Aorta (tissue), 5 donors: Measurements from ENCODE around the gene CYP46A1. TPM values are rescaled to one million over a fixed set of nuclear protein-coding genes. Genes with fewer than 3 reads are reported as not detected.
A peak's percentile ranks its signal among the peaks of the same experiment; 100 is the strongest.

Experiments used
- ATAC-seq: fragments of 200-7000 bp; cut with Tn5 transposase; one replicate; pipeline ENCODE4 v1.9.1; 2022; ENCODE audit warnings: moderate library complexity; ENCODE audit not compliant: low FRiP score
- DNase-seq, 2 donors: peaks; one replicate each; pipeline ENCODE4 v3.0.0-alpha.2; 2020
- H3K27ac ChIP-seq, 2 donors: one replicate each; pipeline ENCODE4 v1.5.1; 2013; ENCODE audit warnings: low read length in 2 of 2, mild to moderate bottlenecking in 2 of 2, moderate library complexity in 2 of 2, control low read depth in 1 of 2, inconsistent platforms in 1 of 2, low read depth in 1 of 2
- H3K27me3 ChIP-seq, 2 donors: one replicate each; pipeline ENCODE4 v1.6.1; 2013; ENCODE audit warnings: control low read depth in 1 of 2, low read length in 1 of 2, mild to moderate bottlenecking in 1 of 2, moderate library complexity in 1 of 2; ENCODE audit not compliant: insufficient read depth in 2 of 2, control insufficient read depth in 1 of 2
- H3K36me3 ChIP-seq, 2 donors: one replicate each; pipeline ENCODE4 v1.6.1; 2013; ENCODE audit warnings: control low read depth in 1 of 2, low read length in 1 of 2, mild to moderate bottlenecking in 1 of 2; ENCODE audit not compliant: insufficient read depth in 2 of 2, control insufficient read depth in 1 of 2
- H3K4me1 ChIP-seq, 2 donors: one replicate each; pipeline ENCODE4 v1.6.1; 2013; ENCODE audit warnings: low read length in 2 of 2, control low read depth in 1 of 2, mild to moderate bottlenecking in 1 of 2, moderate library complexity in 1 of 2; ENCODE audit not compliant: insufficient read depth in 2 of 2, control insufficient read depth in 1 of 2
- H3K4me3 ChIP-seq, 2 donors: one replicate each; pipeline ENCODE4 v1.5.1; 2013; ENCODE audit warnings: low read length in 2 of 2, control low read depth in 1 of 2, mild to moderate bottlenecking in 1 of 2
- H3K9me3 ChIP-seq: one replicate; pipeline ENCODE4 v1.6.1; 2013; ENCODE audit warnings: mild to moderate bottlenecking, low read length; ENCODE audit not compliant: control insufficient read depth
- WGBS, 2 donors: extraction: QIAGEN DNeasy Blood & Tissue Kit; methylation state at CpG; one replicate each; pipeline ENCODE4 v1.1.7; 2013; 5-methylcytosine and 5-hydroxymethylcytosine counted together
- intact Hi-C, 2 donors: fragments of 100-400 bp; cut with DNase I; formaldehyde crosslinking; loops; one replicate each; pipeline versions ENCODE4 v1.14.2 to v1.15.0; 2022
- polyA plus RNA-seq, 2 donors: library from polyadenylated mRNA; stranded (reverse); fragments of 200-250 nt; gene quantifications; one replicate each; pipeline ENCODE4 v1.2.3, GENCODE V29; 2013
- total RNA-seq, 2 donors: library from RNA; stranded (reverse); fragmentation: NEBNext Ultra II Directional; extraction: Animal tissue kit (Norgen Biotek cat#: 25700); gene quantifications; one replicate each; pipeline ENCODE4 v1.2.1, GENCODE V29; 2021
- donor health status: healthy with polysubstance abuse.
- donor health status: Bipolar disorder and iron deficiency.
- donor health status: DM: no; HTN: no; CAD: no.
- donor health status: DM: no; HTN: no; CAD: no.
- donor health status: DM: yes; HTN: yes; CAD: no.

CYP46A1 gene
- total and polyA plus RNA-seq, 4 donors, result 0.68 to 3.7 (median 0.97) TPM; not detected in 1

DNA sequence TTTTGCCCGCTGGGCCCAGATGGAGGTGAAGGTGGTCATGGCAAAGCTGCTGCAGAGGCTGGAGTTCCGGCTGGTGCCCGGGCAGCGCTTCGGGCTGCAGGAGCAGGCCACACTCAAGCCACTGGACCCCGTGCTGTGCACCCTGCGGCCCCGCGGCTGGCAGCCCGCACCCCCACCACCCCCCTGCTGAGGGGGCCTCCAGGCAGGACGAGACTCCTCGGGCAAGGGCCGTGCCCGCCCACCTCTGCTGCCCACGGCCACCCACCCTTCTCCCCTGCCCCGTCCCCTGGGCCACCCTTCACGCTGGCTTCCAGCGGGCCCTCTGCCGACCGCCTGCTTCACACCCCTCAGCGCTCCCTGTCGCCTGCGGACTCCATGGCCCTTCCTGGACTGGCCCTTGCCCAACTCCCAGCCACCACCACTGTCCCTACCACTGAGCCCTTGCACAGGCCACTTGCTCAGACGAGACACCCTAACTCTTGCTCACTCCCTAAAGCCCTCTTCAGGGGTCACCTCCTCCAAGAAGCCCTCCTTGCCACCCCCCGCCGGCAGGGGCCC, 42.5 kb downstream of the CYP46A1 start:
- Histone ChIP-seq H3K27ac (no peak overlapping the region), H3K4me1 (no peaks in the 10 kb centered on the region), H3K36me3 (no peaks in the 10 kb centered on the region), H3K9me3 (no peaks in the 10 kb centered on the region), H3K4me3 (no peak overlapping the region), H3K27me3 (no peaks in the 10 kb centered on the region)
- peak; percentile 46 to 63 for DNase-seq
- no peak for ATAC-seq
- WGBS, 2 donors, result 75% methylated on average over 26 of the region's 26 CpGs
- intact Hi-C loops, result no loop called here

DNA sequence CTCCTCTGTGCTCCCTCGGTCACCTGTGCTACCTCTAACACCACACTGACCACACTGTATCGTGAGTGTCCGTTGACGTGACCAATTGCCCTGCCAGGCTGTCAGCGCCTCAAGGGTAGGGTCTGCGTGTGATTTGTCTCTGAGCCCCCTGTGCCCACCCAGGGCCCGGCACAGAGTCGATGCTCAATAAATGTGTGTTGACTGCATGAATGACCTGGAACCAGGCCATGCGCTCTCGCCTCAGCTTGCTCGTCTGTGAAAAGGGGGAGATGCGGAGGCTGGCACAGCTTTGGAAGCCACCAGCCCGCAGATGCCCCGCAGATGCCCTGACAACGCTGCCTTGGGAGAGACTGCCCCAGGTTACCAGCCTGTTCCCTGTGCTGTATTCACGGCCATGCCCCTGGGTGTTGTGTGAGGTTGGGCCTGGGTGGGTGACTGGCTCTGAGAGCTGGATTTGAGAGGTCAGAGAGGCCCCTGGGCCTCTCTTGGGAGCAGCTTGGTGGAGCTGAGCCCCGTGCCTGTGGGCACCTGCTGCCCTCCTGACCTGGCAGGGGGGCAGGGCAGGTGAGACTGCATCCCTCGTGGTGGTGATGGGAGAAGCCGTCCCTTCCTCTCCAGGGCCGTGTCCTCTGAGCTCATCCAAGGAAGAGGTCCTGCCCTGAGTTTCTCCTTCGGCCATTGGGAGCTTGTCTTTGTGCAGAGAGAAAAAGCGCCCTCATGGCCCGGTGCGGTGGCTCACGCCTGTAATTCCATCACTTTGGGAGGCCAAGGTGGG, 43.2 kb downstream of the CYP46A1 start:
- Histone ChIP-seq H3K27ac (no peak overlapping the region), H3K27me3 (no peaks in the 10 kb centered on the region), H3K9me3 (no peaks in the 10 kb centered on the region), H3K4me1 (no peaks in the 10 kb centered on the region), H3K36me3 (no peaks in the 10 kb centered on the region), H3K4me3 (no peak overlapping the region)
- ATAC-seq, result no peak
- DNase-seq, result peak; percentile 25 to 67
- intact Hi-C loops, result no loop called here
- 88 to 90% methylated on average over 25 of the region's 25 CpGs for WGBS, 2 donors

DNA sequence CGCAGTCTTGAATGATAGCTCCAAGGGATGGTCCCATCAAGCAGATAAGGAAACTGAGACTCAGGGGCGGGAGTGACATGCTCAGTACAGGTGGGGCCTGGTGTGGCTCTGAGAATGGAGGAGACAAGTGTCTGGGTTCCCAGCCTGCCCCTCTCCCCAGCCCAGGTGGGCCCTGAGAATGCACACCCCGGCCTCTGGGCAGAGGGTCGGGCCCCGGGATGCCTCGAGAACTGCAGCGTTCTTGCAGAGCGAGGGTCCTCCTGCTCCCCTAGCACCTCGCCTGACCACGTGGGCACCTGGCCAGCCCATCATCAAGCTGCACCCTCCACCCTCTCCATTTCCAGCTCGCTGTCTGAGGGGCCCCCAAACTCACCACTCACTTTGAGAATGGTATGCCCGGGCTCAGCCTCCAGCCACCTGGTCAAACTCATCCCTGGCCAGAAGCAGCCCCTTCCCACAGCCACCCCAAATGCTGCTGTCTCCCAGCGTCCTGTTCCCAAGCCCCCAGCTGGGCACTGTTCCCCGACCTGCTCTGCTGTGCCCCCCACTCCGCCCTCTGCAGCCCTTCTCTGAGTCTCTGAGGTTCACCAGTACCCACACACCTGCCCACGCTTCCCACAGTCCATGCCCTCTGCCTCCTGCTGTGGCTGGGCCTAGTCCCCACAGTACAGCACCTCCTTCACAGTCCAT, 44.3 kb downstream of the CYP46A1 start:
- DNase-seq (peak; percentile 39 to 55), ATAC-seq (no peak)
- H3K27me3 ChIP-seq, result no peaks in the 10 kb centered on the region
- H3K9me3 ChIP-seq, result no peaks in the 10 kb centered on the region
- no peaks in the 10 kb centered on the region for H3K36me3 ChIP-seq
- H3K4me3 ChIP-seq, result no peak overlapping the region
- WGBS, 2 donors, result 88 to 92% methylated on average over 16 of the region's 16 CpGs
- H3K27ac ChIP-seq, result no peak overlapping the region
- intact Hi-C loops, result no loop called here
- H3K4me1 ChIP-seq, result no peaks in the 10 kb centered on the region

GRCh38 chr14:99728981-99729451, 44.9 kb downstream of the CYP46A1 start:
- H3K27me3 ChIP-seq, result no peaks in the 10 kb centered on the region
- H3K9me3 ChIP-seq, result no peaks in the 10 kb centered on the region
- H3K4me1 ChIP-seq, result no peaks in the 10 kb centered on the region
- 82 to 86% methylated on average over 4 of the region's 4 CpGs for WGBS, 2 donors
- H3K36me3 ChIP-seq, result no peaks in the 10 kb centered on the region
- DNase-seq (peak; percentile 39 to 55), ATAC-seq (no peak)
- H3K4me3 ChIP-seq, result no peak overlapping the region
- no peak overlapping the region for H3K27ac ChIP-seq
- intact Hi-C loops, result no loop called here

- Histone ChIP-seq H3K36me3 (no peaks in the 10 kb centered on the region), H3K4me1 (no peaks in the 10 kb centered on the region), H3K9me3 (no peaks in the 10 kb centered on the region), H3K27ac (no peak overlapping the region), H3K27me3 (no peaks in the 10 kb centered on the region), H3K4me3 (peak overlapping the region; percentile 27 to 41)
- intact Hi-C loops, result loop anchor here (1.0 to 5.0 kb wide), 4 partner anchors 62 to 155 kb away; partner anchors contain the start of gene EML1 (in 2 of the 2)
- WGBS, 2 donors, result 5 to 7% methylated on average over 59 to 75 of the region's 75 CpGs
- ATAC-seq (peak; percentile 76), DNase-seq (peak; percentile 80 to 94)
These were observed 46.1 kb downstream of the CYP46A1 start for GRCh38 chr14:99729991-99730875.

- no peak overlapping the region for H3K4me3 ChIP-seq
- intact Hi-C loops, result loop anchor here (1.0 to 5.0 kb wide), 4 partner anchors 61 to 154 kb away; partner anchors contain the start of gene EML1 (in 2 of the 2)
- WGBS, 2 donors, result 55 to 62% methylated on average over 13 of the region's 13 CpGs
- no peaks in the 10 kb centered on the region for H3K36me3 ChIP-seq
- DNase-seq (peak; percentile 52 to 78), ATAC-seq (no peak)
- no peaks in the 10 kb centered on the region for H3K4me1 ChIP-seq
- no peaks in the 10 kb centered on the region for H3K9me3 ChIP-seq
- no peak overlapping the region for H3K27ac ChIP-seq
- no peaks in the 10 kb centered on the region for H3K27me3 ChIP-seq
These were observed 46.9 kb downstream of the CYP46A1 start for GRCh38 chr14:99730876-99731546.

- DNase-seq (peak; percentile 46 to 77), ATAC-seq (peak; percentile 4)
- Histone ChIP-seq H3K9me3 (no peaks in the 10 kb centered on the region), H3K27ac (no peak overlapping the region), H3K27me3 (no peaks in the 10 kb centered on the region), H3K36me3 (no peaks in the 10 kb centered on the region), H3K4me1 (no peaks in the 10 kb centered on the region), H3K4me3 (no peak overlapping the region)
- 83 to 88% methylated on average over 30 to 32 of the region's 32 CpGs for WGBS, 2 donors
- intact Hi-C loops, result loop anchor here (2.0 to 5.0 kb wide), 3 partner anchors 61 to 153 kb away; partner anchors contain the start of gene EML1 (in 2 of the 2)
These were observed 47.7 kb downstream of the CYP46A1 start for GRCh38 chr14:99731547-99732435.
